CD4-positive, alpha-beta T cell (primary cell): Measurements from ENCODE around the gene NME2. TPM values are rescaled to one million over a fixed set of nuclear protein-coding genes. Genes with fewer than 3 reads are reported as not detected.

Experiments used
- ATAC-seq: fragments of 200-7000 bp; cut with Tn5 transposase; one replicate; pipeline ENCODE4 v1.10.0; 2022; ENCODE audit warnings: mild to moderate bottlenecking; ENCODE audit not compliant: poor library complexity
- CTCF ChIA-PET: fragments of 350-600 bp; sonication (Branson Sonifier 250); formaldehyde crosslinking; loops from one replicate; lab custom pipeline; 2021; ENCODE audit warnings: antibody characterized with exemption, inconsistent platforms; lab: Charles Lee
- POLR2A ChIA-PET: fragments of 350-600 bp; sonication (Branson Sonifier 250); formaldehyde crosslinking; loops from one replicate; lab custom pipeline; 2021; ENCODE audit warnings: antibody characterized with exemption, inconsistent platforms; lab: Charles Lee
- DNase-seq, 14 experiments: peaks; one replicate each; pipeline ENCODE4 v3.0.0-alpha.2; 2013 to 2020; ENCODE audit warnings: mixed read lengths in 2 of 14
- H3K27ac ChIP-seq, 2 donors: one replicate each; pipeline versions ENCODE4 v1.5.1 to v1.7.0; 2013; ENCODE audit warnings: low read length in 2 of 2, low read depth in 1 of 2, mild to moderate bottlenecking in 1 of 2
- H3K27me3 ChIP-seq, 2 experiments: 1 replicate in 1 of 2; 2 replicates in 1 of 2; pipeline versions ENCODE4 v1.6.1 to v1.7.0; 2013; ENCODE audit warnings: low read length in 2 of 2, control low read depth in 1 of 2, mild to moderate bottlenecking in 1 of 2, moderate library complexity in 1 of 2; ENCODE audit not compliant: insufficient read depth in 2 of 2, control insufficient read depth in 1 of 2
- H3K36me3 ChIP-seq: one replicate; pipeline ENCODE4 v1.6.1; 2013; ENCODE audit warnings: low read length, control low read depth; ENCODE audit not compliant: insufficient read depth
- H3K4me1 ChIP-seq: one replicate; pipeline ENCODE4 v1.6.1; 2013; ENCODE audit warnings: low read length, control low read depth; ENCODE audit not compliant: insufficient read depth
- H3K4me3 ChIP-seq: one replicate; pipeline ENCODE4 v1.5.1; 2013; ENCODE audit warnings: mild to moderate bottlenecking, low read length, moderate library complexity
- H3K9me3 ChIP-seq, 2 experiments: 1 replicate in 1 of 2; 2 replicates in 1 of 2; pipeline versions ENCODE4 v1.6.1 to v1.7.0; 2013; ENCODE audit warnings: low read length in 2 of 2, mild to moderate bottlenecking in 2 of 2, control low read depth in 1 of 2, moderate library complexity in 1 of 2; ENCODE audit not compliant: control insufficient read depth in 1 of 2, insufficient read depth in 1 of 2
- H3K27ac Mint-ChIP-seq: one replicate; pipeline ENCODE4 v1.8.0; 2020; ENCODE audit warnings: mixed read lengths
- H3K27me3 Mint-ChIP-seq: one replicate; pipeline ENCODE4 v1.8.0; 2021; ENCODE audit warnings: mixed read lengths
- H3K36me3 Mint-ChIP-seq: one replicate; pipeline ENCODE4 v1.8.0; 2021; ENCODE audit warnings: low read depth, mixed read lengths
- H3K4me1 Mint-ChIP-seq: one replicate; pipeline ENCODE4 v1.8.0; 2021; ENCODE audit warnings: low read depth, mixed read lengths
- H3K4me3 Mint-ChIP-seq: one replicate; pipeline ENCODE4 v1.8.0; 2020; ENCODE audit warnings: mild to moderate bottlenecking, mixed read lengths
- H3K9me3 Mint-ChIP-seq: one replicate; pipeline ENCODE4 v1.8.0; 2020; ENCODE audit warnings: mixed read lengths
- intact Hi-C, 2 experiments: fragments of 100-400 bp; cut with DNase I in 1 of 2; cut with micrococcal nuclease in 1 of 2; formaldehyde crosslinking; loops; one replicate each; pipeline versions ENCODE4 v1.15.1 to v1.9.0; 2023 to 2025; cut with DNase I, micrococcal nuclease
- total RNA-seq, 174 experiments: library from RNA in 2 of 174; stranded (reverse) in 2 of 174; gene quantifications; one replicate each; pipeline ENCODE4 v1.2.3 and lab custom pipeline; 2021 to 2026
- TF ChIP-seq, protein P1 (sequence below): fragments of 200-600 bp; IDR thresholded peaks from one replicate; pipeline ENCODE4 v1.8.0; 2022; ENCODE audit warnings: antibody characterized with exemption, mild to moderate bottlenecking

The NME2 gene
- total RNA-seq, 2 experiments from 2014 or later, result 135 to 138 TPM

DNA sequence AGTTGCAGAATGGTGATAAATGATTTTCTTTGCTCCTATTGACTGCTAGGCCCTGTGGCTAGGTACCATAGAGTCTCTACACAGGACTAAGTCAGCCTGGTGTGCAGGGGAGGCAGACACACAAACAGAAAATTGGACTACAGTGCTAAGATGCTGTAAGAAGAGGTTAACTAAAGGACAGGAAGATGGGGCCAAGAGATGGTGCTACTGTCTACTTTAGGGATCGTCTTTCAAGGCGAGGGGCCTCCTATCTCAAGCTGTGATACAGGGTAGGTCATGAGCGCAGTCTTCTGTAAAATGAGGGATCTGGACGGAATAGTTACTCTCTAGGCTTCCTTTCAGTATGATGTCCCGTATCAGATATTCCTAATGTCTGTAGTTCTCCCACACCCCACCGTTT lies 12.0 kb upstream of the NME2 start:
- H3K27me3 Mint-ChIP-seq, result no peaks in the 10 kb centered on the region
- no peaks in the 10 kb centered on the region for H3K36me3 ChIP-seq
- ChIA-PET CTCF (interaction anchor here (1.0 to 2.9 kb wide), 2 partner anchors 11 to 152 kb away, joined by 3 to 67 read pairs; partner anchors contain the start of gene NME2), POLR2A (interaction anchor here (1.0 to 2.1 kb wide), 6 partner anchors 12 to 154 kb away, joined by 3 to 40 read pairs (median 12); partner anchors contain the start of genes NME2 and SPAG9)
- DNase-seq, result peak in 3 of 14 experiments; percentile 5 to 19 (median 15)
- peaks cover 20% of the 10 kb centered on the region for H3K4me1 ChIP-seq
- H3K9me3 Mint-ChIP-seq, result no peaks in the 10 kb centered on the region
- H3K9me3 ChIP-seq, result no peaks in the 10 kb centered on the region
- TF ChIP-seq, protein P1, sequence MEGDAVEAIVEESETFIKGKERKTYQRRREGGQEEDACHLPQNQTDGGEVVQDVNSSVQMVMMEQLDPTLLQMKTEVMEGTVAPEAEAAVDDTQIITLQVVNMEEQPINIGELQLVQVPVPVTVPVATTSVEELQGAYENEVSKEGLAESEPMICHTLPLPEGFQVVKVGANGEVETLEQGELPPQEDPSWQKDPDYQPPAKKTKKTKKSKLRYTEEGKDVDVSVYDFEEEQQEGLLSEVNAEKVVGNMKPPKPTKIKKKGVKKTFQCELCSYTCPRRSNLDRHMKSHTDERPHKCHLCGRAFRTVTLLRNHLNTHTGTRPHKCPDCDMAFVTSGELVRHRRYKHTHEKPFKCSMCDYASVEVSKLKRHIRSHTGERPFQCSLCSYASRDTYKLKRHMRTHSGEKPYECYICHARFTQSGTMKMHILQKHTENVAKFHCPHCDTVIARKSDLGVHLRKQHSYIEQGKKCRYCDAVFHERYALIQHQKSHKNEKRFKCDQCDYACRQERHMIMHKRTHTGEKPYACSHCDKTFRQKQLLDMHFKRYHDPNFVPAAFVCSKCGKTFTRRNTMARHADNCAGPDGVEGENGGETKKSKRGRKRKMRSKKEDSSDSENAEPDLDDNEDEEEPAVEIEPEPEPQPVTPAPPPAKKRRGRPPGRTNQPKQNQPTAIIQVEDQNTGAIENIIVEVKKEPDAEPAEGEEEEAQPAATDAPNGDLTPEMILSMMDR, result no peak
- H3K4me1 Mint-ChIP-seq, result peaks cover 13% of the 10 kb centered on the region
- peak overlapping the region in 1 of 2 donors; percentile 22 for H3K27ac ChIP-seq
- H3K4me3 Mint-ChIP-seq, result no peak overlapping the region
- H3K27ac Mint-ChIP-seq, result no peak overlapping the region
- intact Hi-C loops, result loop anchor here (5.0 to 10.0 kb wide), 4 partner anchors 99 to 437 kb away; partner anchors contain the start of genes LUC7L3 (in 1 of the 2), MBTD1 (in 1 of the 2) and UTP18 (in 1 of the 2)
- no peaks in the 10 kb centered on the region for H3K27me3 ChIP-seq
- peaks cover 20% of the 10 kb centered on the region for H3K36me3 Mint-ChIP-seq
- ATAC-seq, result no peak
- peak overlapping the region; percentile 94 for H3K4me3 ChIP-seq

- CTCF ChIA-PET, result interaction anchor here (1.0 kb wide), 1 partner anchor 10 kb away, joined by 3 read pairs; the partner anchor contains the start of gene NME2
- POLR2A ChIA-PET, result interaction anchor here (1.1 kb wide), 1 partner anchor 11 kb away, joined by 3 read pairs; the partner anchor contains the start of gene NME2
Observed at GRCh38 chr17:51155416-51155815, 10.8 kb upstream of the NME2 start.

GRCh38 chr17:51159604-51160003 lies 6.6 kb upstream of the NME2 start:
- no peaks in the 10 kb centered on the region for H3K27me3 Mint-ChIP-seq
- no peak overlapping the region for H3K4me3 Mint-ChIP-seq
- ATAC-seq (no peak), DNase-seq (no peak)
- ChIA-PET CTCF (no interaction called here), POLR2A (no interaction called here)
- TF ChIP-seq, protein P1, result no peak
- peaks cover 12% of the 10 kb centered on the region for H3K36me3 ChIP-seq
- no peak overlapping the region for H3K27ac Mint-ChIP-seq
- H3K9me3 ChIP-seq, result no peaks in the 10 kb centered on the region
- no peaks in the 10 kb centered on the region for H3K27me3 ChIP-seq
- no peak overlapping the region for H3K4me3 ChIP-seq
- H3K36me3 Mint-ChIP-seq, result peaks cover 44% of the 10 kb centered on the region
- H3K9me3 Mint-ChIP-seq, result no peaks in the 10 kb centered on the region
- peaks cover 13% of the 10 kb centered on the region for H3K4me1 Mint-ChIP-seq
- peaks cover 6% of the 10 kb centered on the region for H3K4me1 ChIP-seq
- no peak overlapping the region for H3K27ac ChIP-seq
- intact Hi-C loops, result loop anchor here in 1 of 2 experiments (10.0 kb wide), 1 partner anchor 105 kb away; no protein-coding TSS in a partner anchor

More at GRCh38 chr17:51155416-51155815, 10.8 kb upstream of the NME2 start:
- no peak overlapping the region for H3K4me3 Mint-ChIP-seq
- H3K27ac Mint-ChIP-seq, result no peak overlapping the region
- intact Hi-C loops, result loop anchor here in 1 of 2 experiments (10.0 kb wide), 1 partner anchor 101 kb away; no protein-coding TSS in a partner anchor
- H3K27ac ChIP-seq, result no peak overlapping the region
- no peaks in the 10 kb centered on the region for H3K9me3 ChIP-seq
- TF ChIP-seq, protein P1, result no peak
- DNase-seq, result no peak
- peaks cover 20% of the 10 kb centered on the region for H3K4me1 ChIP-seq
- no peaks in the 10 kb centered on the region for H3K27me3 Mint-ChIP-seq
- no peaks in the 10 kb centered on the region for H3K36me3 ChIP-seq
- no peaks in the 10 kb centered on the region for H3K27me3 ChIP-seq
- peaks cover 13% of the 10 kb centered on the region for H3K4me1 Mint-ChIP-seq
- H3K36me3 Mint-ChIP-seq, result peaks cover 29% of the 10 kb centered on the region
- H3K9me3 Mint-ChIP-seq, result no peaks in the 10 kb centered on the region
- ATAC-seq, result no peak
- H3K4me3 ChIP-seq, result no peak overlapping the region
